Stimulated activated CD8-positive, alpha-beta memory T cell treated with anti-CD3 and anti-CD28 coated beads, Interleukin-15, amount 100 ng/mL, for 4 hours (primary cell): ENCODE measurements around the gene OR51M1.
"Not testable (repeated sequence)": the region's sequence is repeated elsewhere in the genome, so short reads cannot be mapped to it uniquely, and the experiment has no call there.

Source experiments
- DNase-seq, 2 donors: peaks; one replicate each; pipeline ENCODE4 v3.0.0-alpha.2; 2020; ENCODE audit warnings: low read depth in 2 of 2

Gene OR51M1

GRCh38 chr11:5383576-5383975, at the start of gene OR51M1:
TSS of gene OR51M1 (plus strand) at chr11:5383812. CDS start at chr11:5389399, 5,587 bp downstream.
- no peak for DNase-seq

DNA sequence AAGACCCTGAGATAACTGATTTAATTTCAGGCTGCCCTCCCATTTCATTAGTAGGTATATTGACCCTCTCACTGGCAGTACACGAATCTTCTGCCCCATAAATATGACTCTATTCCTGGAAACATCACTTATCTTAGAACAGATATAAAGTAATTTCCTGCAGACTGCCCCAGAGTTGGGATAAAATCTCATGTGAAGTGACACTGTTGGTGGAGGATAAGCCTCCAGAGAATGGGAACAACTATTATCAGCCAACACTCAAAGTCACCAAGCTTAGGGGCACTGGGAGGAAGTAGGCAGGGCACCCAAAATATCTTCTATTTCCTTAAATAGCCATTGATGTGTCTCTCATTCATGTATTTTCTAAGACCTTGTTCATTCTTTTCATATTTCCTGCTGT, 48.4 kb upstream of the OR51M1 start:
- DNase-seq, result no peak

DNA sequence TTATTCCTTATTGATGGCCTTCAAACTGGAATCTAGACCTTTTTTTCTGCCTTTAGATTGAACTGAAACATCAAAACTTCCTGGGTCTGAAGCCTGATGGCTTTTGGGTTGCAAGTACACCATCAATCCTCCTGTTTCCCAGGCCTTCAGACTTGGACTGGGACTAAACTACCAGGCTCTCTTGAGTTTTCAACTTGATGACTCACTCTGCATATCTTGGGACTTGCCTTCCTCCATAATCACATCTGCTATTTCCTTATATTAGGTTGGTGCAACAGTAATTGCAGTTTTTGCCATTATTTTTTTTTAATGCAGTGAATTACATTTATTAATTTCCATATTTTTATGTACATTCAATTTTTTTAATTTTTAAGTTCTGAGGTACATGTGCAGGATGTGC, 47.3 kb upstream of the OR51M1 start:
- DNase-seq, result no peak

- DNase-seq, result not testable (repeated sequence)
These were observed 46.4 kb upstream of the OR51M1 start for GRCh38 chr11:5337253-5337652.

DNA sequence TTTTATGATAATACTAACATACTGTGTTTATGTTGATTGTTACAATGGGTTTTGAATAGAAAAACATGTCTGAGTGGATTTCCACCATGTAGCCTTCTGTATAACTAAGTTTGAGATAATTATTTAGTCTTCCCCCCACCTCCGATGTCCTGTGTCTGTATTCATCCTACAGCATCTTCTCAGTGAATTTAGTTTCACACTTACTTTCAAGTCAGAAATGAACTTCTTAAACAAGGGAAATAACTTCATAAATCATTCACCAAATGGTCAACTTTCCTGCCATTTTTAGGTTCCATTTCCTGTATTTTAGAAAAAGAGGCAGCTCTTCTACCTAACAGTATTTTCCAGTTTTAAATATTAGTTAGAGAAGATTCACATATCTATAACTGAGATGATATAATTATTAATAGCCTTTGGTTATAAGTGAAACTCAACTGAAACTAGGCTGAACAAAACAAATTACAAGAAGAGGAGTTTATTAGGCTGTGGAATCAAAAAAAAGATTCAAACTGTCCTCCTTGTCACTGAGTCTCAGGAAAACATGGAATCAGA, 43.8 kb upstream of the OR51M1 start:
- DNase-seq, result no peak

DNA sequence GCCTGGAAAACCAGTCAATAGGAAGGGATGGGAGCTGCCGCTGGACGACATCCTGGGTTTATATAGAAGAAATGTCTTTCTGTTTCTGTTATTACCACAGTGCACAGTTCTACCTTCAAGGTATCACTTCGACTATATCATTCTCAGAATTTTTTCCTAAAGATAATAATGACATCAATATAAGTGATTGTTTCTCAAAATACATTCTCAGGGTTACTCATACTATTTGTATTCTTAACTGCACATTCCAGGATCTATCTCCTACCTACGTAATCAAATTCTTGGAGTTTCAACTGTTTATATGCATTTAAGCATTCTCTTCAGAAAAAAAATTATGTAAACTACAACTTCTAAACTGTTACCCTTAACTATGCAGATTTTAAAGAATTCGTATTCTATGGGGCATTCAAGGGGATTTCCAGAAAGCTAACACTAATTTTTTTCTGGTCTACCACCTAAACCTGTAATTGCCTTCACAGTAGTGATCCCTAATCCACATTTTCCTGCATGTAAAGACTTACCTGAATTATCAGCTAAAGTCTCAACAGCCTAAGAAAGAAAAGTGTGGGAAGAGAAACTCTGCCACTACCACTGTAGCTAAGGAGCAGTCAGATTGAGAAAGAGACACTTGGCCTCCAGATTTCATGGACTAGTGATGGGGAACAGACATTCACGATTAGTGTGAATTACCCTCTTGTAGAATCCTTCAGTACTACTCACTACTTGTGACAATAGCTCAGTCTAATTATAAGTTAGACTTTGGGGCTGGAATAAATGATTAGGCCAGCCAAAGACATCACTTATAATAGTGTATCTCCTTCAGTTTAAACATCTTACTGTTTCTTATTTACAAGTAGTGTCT, 39.9 kb upstream of the OR51M1 start, which contains the start of gene OR51B5:
Gene OR51B5 (minus strand): TSS at position 51 of the 862 bp plus-strand sequence. CDS start 0 bp downstream, at position 51.
- DNase-seq, result no peak

- DNase-seq, result no peak
These were observed 37.8 kb upstream of the OR51M1 start for GRCh38 chr11:5345831-5346230.

- DNase-seq, result no peak
These were observed 34.9 kb upstream of the OR51M1 start for GRCh38 chr11:5348551-5349194.

DNA sequence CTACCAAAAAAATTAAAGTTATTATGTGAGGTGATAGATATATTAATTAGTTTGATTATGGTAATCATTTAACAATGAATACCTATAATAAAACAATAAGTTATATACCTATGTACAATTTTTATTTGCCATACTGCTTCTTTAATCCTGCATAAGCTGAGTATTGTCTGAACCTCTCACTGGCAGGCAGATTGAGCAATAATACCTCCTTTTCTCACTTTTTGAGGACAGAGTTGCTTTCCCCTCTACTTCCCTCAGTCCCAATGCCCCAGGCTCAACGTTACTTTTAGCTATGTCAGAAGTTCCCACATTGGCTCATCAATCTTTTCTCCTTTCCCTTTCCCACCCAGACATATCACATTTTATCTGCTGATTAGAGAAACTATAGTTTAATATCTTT, 34.1 kb upstream of the OR51M1 start:
- no peak for DNase-seq

- no peak for DNase-seq
These were observed 32.4 kb upstream of the OR51M1 start, which contains the start of gene OR51B6 for GRCh38 chr11:5351208-5351607. TSS of gene OR51B6 (plus strand) at chr11:5351508. CDS start at chr11:5351508, 0 bp downstream.

DNA sequence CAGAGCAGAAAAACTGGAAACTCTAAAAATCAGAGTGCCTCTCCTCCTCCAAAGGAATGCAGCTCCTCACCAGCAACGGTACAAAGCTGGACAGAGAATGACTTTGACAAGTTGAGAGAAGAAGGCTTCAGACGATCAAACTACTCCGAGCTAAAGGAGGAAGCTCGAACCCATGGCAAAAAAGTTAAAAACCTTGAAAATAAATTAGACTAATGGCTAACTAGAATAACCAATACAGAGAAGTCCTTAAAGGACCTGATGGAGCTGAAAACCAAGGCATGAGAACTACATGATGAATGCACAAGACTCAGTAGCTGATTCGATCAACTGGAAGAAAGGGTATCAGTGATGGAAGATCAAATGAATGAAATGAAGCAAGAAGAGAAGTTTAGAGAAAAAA, 27.6 kb upstream of the OR51M1 start:
- not testable (repeated sequence) for DNase-seq

DNA sequence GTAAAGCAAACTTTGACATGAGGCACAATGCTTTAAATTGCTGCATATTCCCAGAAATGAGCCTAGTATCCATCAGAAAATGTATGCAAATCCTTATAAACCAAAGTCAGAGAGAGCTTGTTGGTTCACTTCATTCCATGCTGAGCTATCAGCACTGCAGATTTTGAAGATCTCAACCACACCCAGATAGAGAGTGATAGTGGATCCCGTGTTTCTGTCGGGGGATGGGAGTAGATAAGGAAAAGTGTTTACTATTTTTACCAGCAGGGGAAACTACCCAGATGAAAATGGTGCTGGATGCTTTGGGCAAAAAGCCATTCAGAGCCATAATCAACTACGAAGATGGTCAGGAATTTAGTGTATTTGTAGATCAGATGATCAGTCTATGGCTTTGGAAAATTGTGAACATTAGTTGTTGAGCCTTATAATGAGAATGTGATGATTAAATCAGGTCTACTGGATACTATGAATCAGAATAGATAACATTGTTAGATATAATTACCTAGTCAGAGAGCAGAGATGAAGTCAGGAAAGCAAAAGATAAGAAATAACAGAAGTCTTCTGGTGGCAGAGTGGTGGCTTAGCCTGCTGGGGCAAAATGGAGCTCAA, 21.5 kb upstream of the OR51M1 start:
- no peak for DNase-seq

- DNase-seq, result no peak
These were observed 19.9 kb upstream of the OR51M1 start for GRCh38 chr11:5363679-5364078.

- DNase-seq, result no peak
These were observed 19.4 kb upstream of the OR51M1 start for GRCh38 chr11:5364214-5364613.

DNA sequence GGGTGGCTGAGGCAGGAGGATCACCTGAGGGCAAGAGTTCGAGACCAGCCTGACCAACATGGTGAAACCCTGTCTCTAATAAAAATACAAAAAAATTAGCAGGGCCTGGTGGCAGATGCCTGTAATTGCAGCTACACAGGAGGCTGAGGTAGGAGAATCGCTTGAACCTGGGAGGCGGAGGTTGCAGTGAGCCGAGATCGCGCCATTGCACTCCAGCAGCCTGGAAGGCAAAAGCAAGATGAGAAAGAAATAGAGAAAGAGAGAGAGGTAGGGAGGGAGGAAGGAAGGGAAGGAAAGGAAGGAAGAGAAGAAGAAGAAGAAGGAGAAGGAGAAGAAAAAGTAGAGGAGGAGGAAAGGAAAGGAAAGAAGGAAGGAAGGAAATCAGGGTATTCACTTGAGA, 17.2 kb upstream of the OR51M1 start:
- DNase-seq, result not testable (repeated sequence)

DNA sequence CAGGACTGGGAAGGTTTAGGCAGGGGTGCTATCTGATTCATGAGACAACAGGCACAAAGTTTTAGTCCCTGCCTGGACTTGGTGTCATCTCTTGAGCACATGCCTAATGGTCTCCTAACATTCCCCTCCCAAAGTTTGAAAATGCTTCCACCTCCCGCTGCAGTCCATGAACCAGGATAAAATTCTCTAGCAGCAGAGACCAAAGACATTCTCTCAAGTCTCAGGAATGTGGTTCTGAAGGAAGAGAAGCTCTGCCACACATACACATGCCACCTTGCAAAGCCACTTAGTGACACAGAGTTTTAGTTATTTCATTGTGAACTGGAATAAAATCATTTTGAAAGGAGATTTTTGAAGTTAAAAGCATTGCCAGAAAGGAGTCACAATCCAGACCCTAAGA, 16.8 kb upstream of the OR51M1 start:
- DNase-seq, result no peak

- no peak for DNase-seq
These were observed 16.1 kb upstream of the OR51M1 start for GRCh38 chr11:5367448-5368074.

GRCh38 chr11:5368502-5369043, 15.0 kb upstream of the OR51M1 start:
- DNase-seq, result no peak

DNA sequence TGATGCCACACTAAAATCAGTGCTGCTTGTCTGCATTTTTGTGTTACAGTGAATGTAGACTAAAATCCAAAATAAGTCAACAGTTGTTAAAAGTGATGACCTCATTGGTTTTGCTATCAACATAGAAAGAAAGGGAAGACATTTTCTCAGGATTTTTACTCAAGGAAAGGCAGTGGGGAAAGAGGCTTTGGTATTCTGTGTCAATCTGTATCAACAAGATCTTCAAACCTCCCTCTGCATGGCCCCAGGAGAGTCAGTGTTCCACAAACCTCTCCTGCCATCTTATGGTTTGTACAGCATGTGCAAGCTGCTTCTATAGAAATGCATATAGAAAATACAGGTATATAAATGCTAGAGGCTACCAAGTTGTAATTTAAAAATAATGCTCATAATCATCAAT, 13.8 kb upstream of the OR51M1 start:
- DNase-seq, result no peak

GRCh38 chr11:5380740-5381342, 2.8 kb upstream of the OR51M1 start:
- DNase-seq, result no peak

GRCh38 chr11:5384335-5384734, 723 bp downstream of the OR51M1 start:
- DNase-seq, result no peak
